H1 (cell line): ENCODE data around the gene CSN3. TPM values are rescaled to one million over a fixed set of nuclear protein-coding genes. Genes with fewer than 3 reads are reported as not detected.

Experiments used
- CTCF ChIA-PET: fragments of 300-600 bp; sonication (Branson Sonifier 250); formaldehyde crosslinking; loops from one replicate; lab custom pipeline; 2021; ENCODE audit not compliant: partially characterized antibody; lab: Charles Lee
- POLR2A ChIA-PET: fragments of 300-600 bp; sonication (Branson Sonifier 250); formaldehyde crosslinking; loops from one replicate; lab custom pipeline; 2021; ENCODE audit warnings: inconsistent platforms; ENCODE audit not compliant: partially characterized antibody; lab: Charles Lee
- DNase-seq, 2 experiments: peaks; one replicate each; pipeline versions ENCODE4 v3.0.0 to v3.0.0-alpha.2; 2010 to 2022; ENCODE audit warnings: low spot score in 2 of 2, low read depth in 1 of 2, mixed read lengths in 1 of 2
- FAIRE-seq: peaks from 2 replicates; lab custom pipeline; 2011; peaks lifted over from hg19 to GRCh38; lab: Jason Lieb, UNC
- H2AFZ ChIP-seq: 2 replicates; pipeline ENCODE4 v1.8.1; 2012; ENCODE audit warnings: low read length, inconsistent platforms
- H2AK5ac ChIP-seq: 2 replicates; pipeline ENCODE4 v1.6.1; 2013; ENCODE audit warnings: low read depth, low read length
- H2BK120ac ChIP-seq: replicated peaks from 2 replicates; pipeline ENCODE3; 2013; ENCODE audit warnings: low read depth, low read length, inconsistent platforms
- H2BK12ac ChIP-seq: 2 replicates; pipeline ENCODE4 v1.6.1; 2013; ENCODE audit warnings: low read depth, low read length
- H2BK15ac ChIP-seq: 2 replicates; pipeline ENCODE4 v1.6.1; 2013; ENCODE audit warnings: low read length
- H2BK20ac ChIP-seq: 2 replicates; pipeline ENCODE4 v1.6.1; 2013; ENCODE audit warnings: low read length
- H2BK5ac ChIP-seq: 2 replicates; pipeline ENCODE4 v1.6.1; 2013; ENCODE audit warnings: low read depth, low read length
- H3K14ac ChIP-seq: 2 replicates; pipeline ENCODE4 v1.6.1; 2013; ENCODE audit warnings: inconsistent platforms; ENCODE audit not compliant: insufficient read length
- H3K18ac ChIP-seq: 2 replicates; pipeline ENCODE4 v1.6.1; 2013; ENCODE audit warnings: low read length; ENCODE audit errors: extremely low read depth
- H3K23ac ChIP-seq: 2 replicates; pipeline ENCODE4 v1.6.1; 2013; ENCODE audit warnings: inconsistent platforms; ENCODE audit not compliant: insufficient read length
- H3K23me2 ChIP-seq: 2 replicates; pipeline ENCODE4 v1.6.1; 2013; ENCODE audit warnings: low read depth, low read length
- H3K27ac ChIP-seq: 2 replicates; pipeline ENCODE4 v1.6.1; 2011; ENCODE audit warnings: low read depth, low read length, inconsistent platforms
- H3K27me3 ChIP-seq, 4 experiments: replicated peaks in 1 of 4; 1 replicate in 1 of 4; 2 replicates in 3 of 4; pipeline versions ENCODE4 v1.6.1 to v1.8.1; 2011 to 2013; ENCODE audit warnings: low read length in 3 of 4, mild to moderate bottlenecking in 3 of 4, inconsistent platforms in 2 of 4, mixed read lengths in 2 of 4, moderate library complexity in 1 of 4; ENCODE audit not compliant: control insufficient read depth in 3 of 4, insufficient read depth in 3 of 4; ENCODE audit errors: extremely low read depth in 1 of 4
- H3K36me3 ChIP-seq, 4 experiments: 2 replicates each; pipeline versions ENCODE4 v1.6.1 to v1.8.1; 2011 to 2013; ENCODE audit warnings: mild to moderate bottlenecking in 4 of 4, low read length in 3 of 4, moderate library complexity in 2 of 4, control low read depth in 1 of 4, inconsistent platforms in 1 of 4; ENCODE audit not compliant: insufficient read depth in 4 of 4, control insufficient read depth in 2 of 4
- H3K4ac ChIP-seq: replicated peaks from 2 replicates; pipeline ENCODE3; 2013; ENCODE audit warnings: low read length, low read depth, mixed read lengths, inconsistent platforms; ENCODE audit not compliant: insufficient read length
- H3K4me1 ChIP-seq, 4 experiments: replicated peaks in 1 of 4; 1 replicate in 1 of 4; 2 replicates in 3 of 4; pipeline versions ENCODE4 v1.6.1 to v1.8.1; 2011 to 2013; ENCODE audit warnings: low read length in 3 of 4, inconsistent platforms in 2 of 4, mixed read lengths in 1 of 4; ENCODE audit not compliant: insufficient read depth in 4 of 4, control insufficient read depth in 3 of 4
- H3K4me2 ChIP-seq, 2 experiments: 2 replicates each; pipeline versions ENCODE4 v1.6.1 to v1.8.1; 2011 to 2013; ENCODE audit warnings: low read depth in 2 of 2, low read length in 2 of 2, control low read depth in 1 of 2, inconsistent platforms in 1 of 2, mild to moderate bottlenecking in 1 of 2; ENCODE audit not compliant: insufficient read depth in 1 of 2
- H3K4me3 ChIP-seq, 4 experiments: fragments of 200-600, 300-600 bp in 1 of 4; sonication (generic), shearing (Covaris generic), sonication (Bioruptor Twin) in 1 of 4; 2 replicates each; pipeline versions ENCODE4 v1.5.1 to v1.8.1; 2011 to 2016; ENCODE audit warnings: low read length in 4 of 4, low read depth in 3 of 4, control low read depth in 2 of 4, inconsistent platforms in 2 of 4, mild to moderate bottlenecking in 2 of 4, mixed read lengths in 1 of 4, moderate library complexity in 1 of 4; ENCODE audit not compliant: insufficient read depth in 2 of 4; ENCODE audit errors: extremely low read depth in 1 of 4
- H3K56ac ChIP-seq: replicated peaks from 2 replicates; pipeline ENCODE3; 2013; ENCODE audit warnings: low read depth, mild to moderate bottlenecking, mixed read lengths, low read length, inconsistent platforms; ENCODE audit not compliant: insufficient read length
- H3K79me1 ChIP-seq: 2 replicates; pipeline ENCODE4 v1.6.1; 2013; ENCODE audit warnings: low read depth, low read length, control low read depth
- H3K79me2 ChIP-seq, 2 experiments: 2 replicates each; pipeline versions ENCODE4 v1.6.1 to v1.8.1; 2012 to 2013; ENCODE audit warnings: low read length in 2 of 2, mild to moderate bottlenecking in 2 of 2, inconsistent platforms in 1 of 2; ENCODE audit not compliant: insufficient read depth in 2 of 2, control insufficient read depth in 1 of 2
- H3K9ac ChIP-seq, 4 experiments: replicated peaks in 1 of 4; 1 replicate in 1 of 4; 2 replicates in 3 of 4; pipeline versions ENCODE4 v1.6.1 to v1.8.1; 2011 to 2013; ENCODE audit warnings: low read depth in 3 of 4, low read length in 3 of 4, control low read depth in 2 of 4, mild to moderate bottlenecking in 2 of 4, moderate library complexity in 2 of 4, inconsistent platforms in 1 of 4; ENCODE audit errors: extremely low read depth in 1 of 4
- H3K9me3 ChIP-seq, 2 experiments: 2 replicates each; pipeline versions ENCODE4 v1.6.1 to v1.8.1; 2012 to 2013; ENCODE audit warnings: mild to moderate bottlenecking in 2 of 2, moderate library complexity in 2 of 2, control low read depth in 1 of 2, inconsistent platforms in 1 of 2, low read depth in 1 of 2, low read length in 1 of 2, mixed read lengths in 1 of 2; ENCODE audit not compliant: insufficient read depth in 2 of 2
- H4K20me1 ChIP-seq, 2 experiments: replicated peaks in 1 of 2; 2 replicates each; pipeline versions ENCODE3 to v1.8.1; 2011 to 2013; ENCODE audit warnings: inconsistent platforms in 2 of 2, low read length in 2 of 2, mild to moderate bottlenecking in 1 of 2; ENCODE audit not compliant: insufficient read depth in 2 of 2, control insufficient read depth in 1 of 2
- H4K5ac ChIP-seq: 2 replicates; pipeline ENCODE4 v1.6.1; 2013; ENCODE audit warnings: low read length, low read depth, mixed read lengths, inconsistent platforms; ENCODE audit not compliant: insufficient read length
- H4K8ac ChIP-seq: 2 replicates; pipeline ENCODE4 v1.8.0; 2013; ENCODE audit warnings: mild to moderate bottlenecking, moderate library complexity, low read length, inconsistent platforms; ENCODE audit not compliant: insufficient read depth; ENCODE audit errors: extremely low read depth
- H4K91ac ChIP-seq: replicated peaks from 2 replicates; pipeline ENCODE3; 2013; ENCODE audit warnings: low read length, mixed read lengths, inconsistent platforms; ENCODE audit not compliant: insufficient read length
- ASH2L ChIP-seq: fragments of 200-600, 300-600 bp; sonication (generic); IDR thresholded peaks from one replicate; pipeline ENCODE4 v1.7.1; 2017; ENCODE audit warnings: low read length
- BCL11A ChIP-seq, 2 experiments: IDR thresholded peaks; one replicate each; pipeline ENCODE4 v1.6.1; 2011; ENCODE audit warnings: low read depth in 2 of 2, low read length in 2 of 2, mild to moderate bottlenecking in 2 of 2
- CBX8 ChIP-seq: fragments of 300-800, 300-1000 bp; sonication (generic); IDR thresholded peaks from 2 replicates; pipeline ENCODE4 v1.7.1; 2016; ENCODE audit warnings: low read depth, low read length, borderline replicate concordance
- CHD1 ChIP-seq: IDR thresholded peaks from 2 replicates; pipeline ENCODE4 v1.6.1; 2012; ENCODE audit warnings: low read depth, low read length, improper control_type of control experiment
- CHD2 ChIP-seq: IDR thresholded peaks from 2 replicates; pipeline ENCODE4 v1.6.1; 2012; ENCODE audit warnings: low read length, improper control_type of control experiment
- CTBP2 ChIP-seq: IDR thresholded peaks from 2 replicates; pipeline ENCODE4 v1.7.0; 2011; ENCODE audit warnings: borderline replicate concordance, mild to moderate bottlenecking, moderate library complexity, mixed read lengths, low read length; ENCODE audit not compliant: insufficient read depth, insufficient read length
- HDAC6 ChIP-seq: IDR thresholded peaks from one replicate; pipeline ENCODE4 v1.7.1; 2012; ENCODE audit warnings: low read depth, mild to moderate bottlenecking, inconsistent platforms, low read length, moderate library complexity
- KDM5A ChIP-seq: fragments of 200-600 bp; IDR thresholded peaks from 2 replicates; pipeline ENCODE4 v1.7.1; 2012; ENCODE audit warnings: mild to moderate bottlenecking, low read length, inconsistent platforms, mixed read lengths
- PHF8 ChIP-seq: fragments of 200-600 bp; sonication (generic); conservative IDR thresholded peaks from 2 replicates; pipeline ENCODE4 v1.7.1; 2012; ENCODE audit warnings: low read depth, mild to moderate bottlenecking, inconsistent platforms, low read length, moderate library complexity
- RNF2 ChIP-seq: fragments of 200-900, 300-1000 bp; sonication (generic); IDR thresholded peaks from 2 replicates; pipeline ENCODE4 v1.7.1; 2016; ENCODE audit warnings: borderline replicate concordance, low read depth, mild to moderate bottlenecking, antibody characterized with exemption, low read length; ENCODE audit not compliant: poor library complexity, severe bottlenecking; ENCODE audit errors: missing control alignments
- SAP30 ChIP-seq: fragments of 300-600 bp; sonication (generic); IDR thresholded peaks from 2 replicates; pipeline ENCODE4 v1.7.1; 2012; ENCODE audit warnings: low read length, moderate library complexity, mild to moderate bottlenecking, inconsistent platforms; ENCODE audit not compliant: insufficient read depth, insufficient replicate concordance
- TAF1 ChIP-seq: IDR thresholded peaks from 2 replicates; pipeline ENCODE4 v1.6.1; 2011; ENCODE audit warnings: mild to moderate bottlenecking, low read depth, low read length
- TBP ChIP-seq: IDR thresholded peaks from 2 replicates; pipeline ENCODE4 v1.6.1; 2011; ENCODE audit warnings: low read depth, low read length, improper control_type of control experiment
- TEAD4 ChIP-seq: IDR thresholded peaks from 2 replicates; pipeline ENCODE4 v1.6.1; 2012; ENCODE audit warnings: low read depth, low read length, inconsistent platforms, mixed read lengths
- ZNF274 ChIP-seq: IDR thresholded peaks from 2 replicates; pipeline ENCODE4 v1.7.0; 2012; ENCODE audit warnings: low read length, borderline replicate concordance; ENCODE audit errors: extremely low read depth
- WGBS, 2 experiments: shearing (Covaris generic) in 1 of 2; methylation state at CpG; one replicate each; pipeline versions ENCODE4 v1.1.6 to v1.1.7; 2013 to 2015; ENCODE audit warnings: low lambda C conversion rate in 2 of 2, mixed read lengths in 2 of 2, inconsistent platforms in 1 of 2, low coverage in 1 of 2, missing lambda C conversion rate in 1 of 2; ENCODE audit not compliant: insufficient replicate concordance in 2 of 2, insufficient coverage in 1 of 2, insufficient read length in 1 of 2; ENCODE audit errors: extremely low coverage in 1 of 2, missing lambda C conversion rate in 1 of 2; 5-methylcytosine and 5-hydroxymethylcytosine counted together
- polyA plus RNA-seq, 7 experiments: library from polyadenylated mRNA; depleted of rRNA in 3 of 7; stranded (reverse) in 5 of 7; unstranded in 2 of 7; fragments of >200 nt in 5 of 7; fragments of 200-250 nt in 2 of 7; gene quantifications; 1 replicate in 5 of 7; 2 replicates in 1 of 7; 4 replicates in 1 of 7; pipeline versions ENCODE4 v1.2.1 to v1.2.3, GENCODE V29; 2011 to 2013; ENCODE audit warnings: missing spikeins in 2 of 7, mixed read lengths in 2 of 7
- total RNA-seq: library from RNA; stranded (reverse); fragmentation: NEBNext Ultra II Directional; extraction: Animal tissue kit (Norgen Biotek cat#: 25700); gene quantifications from 2 replicates; pipeline ENCODE4 v1.2.1, GENCODE V29; 2021

CSN3 gene
- total and polyA plus RNA-seq, 2 of the 8 experiments (the other 6 are each of a cell fraction or from before 2014, with no cell fraction given): not detected

- WGBS, 2 experiments: 74% methylated on average over 4 of the region's 4 CpGs; no CpG with 5 or more reads in 1 of the 2 experiments
- no peak for DNase-seq
- H3K4me3 ChIP-seq: no peak overlapping the region
- H3K23ac ChIP-seq: no peak overlapping the region
- no peak overlapping the region for H3K4ac ChIP-seq
- H3K56ac ChIP-seq: no peak overlapping the region
- POLR2A ChIA-PET: no interaction called here
- H3K79me1 ChIP-seq: no peaks in the 10 kb centered on the region
- no peak overlapping the region for H2BK120ac ChIP-seq
- H3K4me2 ChIP-seq: no peak overlapping the region
- H3K27me3 ChIP-seq: no peaks in the 10 kb centered on the region
- no peak overlapping the region for H2BK5ac ChIP-seq
- no peak overlapping the region for H3K14ac ChIP-seq
- no peak overlapping the region for H4K8ac ChIP-seq
- H3K27ac ChIP-seq: no peak overlapping the region
- H3K79me2 ChIP-seq: no peaks in the 10 kb centered on the region
- H2BK12ac ChIP-seq: no peak overlapping the region
- no peak overlapping the region for H4K5ac ChIP-seq
- no peak overlapping the region for H3K18ac ChIP-seq
- CTCF ChIA-PET: no interaction called here
- H3K9me3 ChIP-seq: no peaks in the 10 kb centered on the region
- no peak overlapping the region for H2BK20ac ChIP-seq
- H2AFZ ChIP-seq: no peak overlapping the region
- no peak for FAIRE-seq
- no peak overlapping the region for H3K9ac ChIP-seq
- H3K4me1 ChIP-seq: no peaks in the 10 kb centered on the region
- no peaks in the 10 kb centered on the region for H3K36me3 ChIP-seq
- no peaks in the 10 kb centered on the region for H4K20me1 ChIP-seq
- no peak overlapping the region for H2BK15ac ChIP-seq
- H2AK5ac ChIP-seq: no peak overlapping the region
- H4K91ac ChIP-seq: no peak overlapping the region
- H3K23me2 ChIP-seq: no peaks in the 10 kb centered on the region
- TF ChIP-seq ZNF274 (no peak), SAP30 (no peak), PHF8 (no peak), HDAC6 (no peak), KDM5A (no peak), TAF1 (no peak), CHD2 (no peak), CHD1 (no peak), CBX8 (no peak), RNF2 (no peak), TEAD4 (no peak), BCL11A (IDR thresholded peaks at IDR 0.05; ENCODE audit: low read depth in 2 of 2, low read length in 2 of 2) (no peak), TBP (no peak), ASH2L (no peak), CTBP2 (no peak)
These were observed 694 bp downstream of the CSN3 start for GRCh38 chr4:70243091-70243490.
